MM.1S (cell line): ENCODE data around the gene ADAM10.

Experiments used
- DNase-seq: peaks from one replicate; pipeline ENCODE4 v3.0.0-alpha.2; 2015
- H2AFZ ChIP-seq: fragments of 300-600 bp; sonication (generic); 2 replicates; pipeline ENCODE4 v1.6.0; 2016; ENCODE audit warnings: antibody characterized with exemption, low read length
- H3F3A ChIP-seq: fragments of 300-600 bp; sonication (generic); 2 replicates; pipeline ENCODE4 v1.6.1; 2016; ENCODE audit warnings: mild to moderate bottlenecking, antibody characterized with exemption, low read length, moderate library complexity, mixed read lengths; ENCODE audit not compliant: insufficient read depth
- H3K27ac ChIP-seq: fragments of 300-600 bp; sonication (generic); 2 replicates; pipeline ENCODE4 v1.5.1; 2016; ENCODE audit warnings: mild to moderate bottlenecking, low read length
- H3K27me3 ChIP-seq: fragments of 300-600 bp; sonication (generic); replicated peaks from 2 replicates; pipeline ENCODE4 v1.6.0; 2016; ENCODE audit warnings: low read length; ENCODE audit not compliant: insufficient read depth
- H3K36me3 ChIP-seq: fragments of 300-600 bp; sonication (generic); replicated peaks from 2 replicates; pipeline ENCODE4 v1.6.1; 2016; ENCODE audit warnings: mild to moderate bottlenecking, low read length, mixed read lengths; ENCODE audit not compliant: insufficient read depth
- H3K4me1 ChIP-seq: fragments of 300-600 bp; sonication (generic); 2 replicates; pipeline ENCODE4 v1.6.1; 2016; ENCODE audit warnings: low read length, mixed read lengths
- H3K4me2 ChIP-seq: fragments of 300-600 bp; sonication (generic); 2 replicates; pipeline ENCODE4 v1.6.0; 2016; ENCODE audit warnings: low read depth, low read length
- H3K4me3 ChIP-seq: fragments of 300-600 bp; sonication (generic); 2 replicates; pipeline ENCODE4 v1.5.1; 2016; ENCODE audit warnings: low read length, mixed read lengths
- H3K79me2 ChIP-seq: fragments of 300-600 bp; sonication (generic); 2 replicates; pipeline ENCODE4 v1.6.1; 2016; ENCODE audit warnings: mixed run types, low read length, mixed read lengths
- H3K9ac ChIP-seq: fragments of 300-600 bp; sonication (generic); 2 replicates; pipeline ENCODE4 v1.6.1; 2016; ENCODE audit warnings: low read length, mixed read lengths
- H3K9me2 ChIP-seq: fragments of 300-600 bp; sonication (generic); replicated peaks from 2 replicates; pipeline ENCODE4 v1.6.1; 2016; ENCODE audit warnings: mild to moderate bottlenecking, low read length, mixed read lengths; ENCODE audit not compliant: insufficient read depth
- H3K9me3 ChIP-seq: fragments of 300-600 bp; sonication (generic); replicated peaks from 2 replicates; pipeline ENCODE4 v1.6.1; 2016; ENCODE audit warnings: mild to moderate bottlenecking, low read length, mixed read lengths; ENCODE audit not compliant: insufficient read depth
- H4K20me1 ChIP-seq: fragments of 300-600 bp; sonication (generic); 2 replicates; pipeline ENCODE4 v1.6.1; 2016; ENCODE audit warnings: mild to moderate bottlenecking, low read length, moderate library complexity, mixed read lengths; ENCODE audit not compliant: insufficient read depth
- CTCF ChIP-seq: fragments of 300-600 bp; sonication (generic); IDR thresholded peaks from 2 replicates; pipeline ENCODE4 v1.5.1; 2016; ENCODE audit warnings: antibody characterized with exemption, low read length, mixed read lengths
- EZH2 ChIP-seq: fragments of 300-600 bp; sonication (generic); optimal IDR thresholded peaks from 2 replicates; pipeline ENCODE3; 2017; ENCODE audit warnings: low read depth, mild to moderate bottlenecking, antibody characterized with exemption, low read length, mixed read lengths
- EZH2phosphoT487 ChIP-seq: fragments of 300-600 bp; sonication (generic); IDR thresholded peaks from 2 replicates; pipeline ENCODE4 v1.6.1; 2018; ENCODE audit warnings: antibody characterized with exemption, low read length

The ADAM10 gene

GRCh38 chr15:58576657-58577056 is 172.8 kb downstream of the ADAM10 start:
- Histone ChIP-seq H2AFZ (no peak overlapping the region), H3K9me3 (no peaks in the 10 kb centered on the region), H3K9ac (no peak overlapping the region), H3K4me2 (no peak overlapping the region), H3K27me3 (no peaks in the 10 kb centered on the region), H3K27ac (no peak overlapping the region), H4K20me1 (no peaks in the 10 kb centered on the region), H3K36me3 (no peaks in the 10 kb centered on the region), H3K4me3 (no peak overlapping the region), H3K79me2 (no peaks in the 10 kb centered on the region), H3F3A (no peaks in the 10 kb centered on the region), H3K4me1 (no peaks in the 10 kb centered on the region), H3K9me2 (no peaks in the 10 kb centered on the region)
- no peak for DNase-seq
- no peak for TF ChIP-seq EZH2
- no peak for TF ChIP-seq CTCF
- no peak for TF ChIP-seq EZH2phosphoT487

GRCh38 chr15:58575045-58575786 is 174.3 kb downstream of the ADAM10 start:
- Histone ChIP-seq H3K4me1 (no peaks in the 10 kb centered on the region), H3K27ac (no peak overlapping the region), H4K20me1 (no peaks in the 10 kb centered on the region), H3K79me2 (no peaks in the 10 kb centered on the region), H3K36me3 (no peaks in the 10 kb centered on the region), H3F3A (no peaks in the 10 kb centered on the region), H3K4me2 (no peak overlapping the region), H3K9me2 (no peaks in the 10 kb centered on the region), H2AFZ (no peak overlapping the region), H3K9ac (no peak overlapping the region), H3K9me3 (no peaks in the 10 kb centered on the region), H3K27me3 (no peaks in the 10 kb centered on the region), H3K4me3 (no peak overlapping the region)
- no peak for DNase-seq
- no peak for TF ChIP-seq EZH2
- TF ChIP-seq EZH2phosphoT487, result no peak
- no peak for TF ChIP-seq CTCF

GRCh38 chr15:58574631-58575030 is 174.9 kb downstream of the ADAM10 start:
- Histone ChIP-seq H3K27ac (no peak overlapping the region), H3K4me2 (no peak overlapping the region), H3K4me3 (no peak overlapping the region), H3K4me1 (no peaks in the 10 kb centered on the region), H3F3A (no peaks in the 10 kb centered on the region), H3K9me2 (no peaks in the 10 kb centered on the region), H3K27me3 (no peaks in the 10 kb centered on the region), H3K9me3 (no peaks in the 10 kb centered on the region), H4K20me1 (no peaks in the 10 kb centered on the region), H3K79me2 (no peaks in the 10 kb centered on the region), H3K9ac (no peak overlapping the region), H3K36me3 (no peaks in the 10 kb centered on the region), H2AFZ (no peak overlapping the region)
- DNase-seq, result no peak
- no peak for TF ChIP-seq CTCF
- no peak for TF ChIP-seq EZH2phosphoT487
- no peak for TF ChIP-seq EZH2
